Testis (tissue), 3 donors: Measurements from ENCODE around the gene BMP6. TPM values are rescaled to one million over a fixed set of nuclear protein-coding genes. Genes with fewer than 3 reads are reported as not detected.

Experiments used
- DNase-seq: peaks from one replicate; pipeline ENCODE4 v3.0.0-alpha.2; 2019
- H3K27ac ChIP-seq, 2 donors: fragments of 200-600 bp; sonication (generic); one replicate each; pipeline ENCODE4 v1.5.1; 2019
- H3K27me3 ChIP-seq: fragments of 200-600 bp; sonication (generic); one replicate; pipeline ENCODE4 v1.5.1; 2019
- H3K36me3 ChIP-seq: fragments of 200-600 bp; sonication (generic); one replicate; pipeline ENCODE4 v1.5.1; 2017; ENCODE audit warnings: low read depth; ENCODE audit errors: missing control alignments
- H3K4me1 ChIP-seq: fragments of 200-600 bp; sonication (generic); one replicate; pipeline ENCODE4 v1.5.1; 2019
- H3K4me3 ChIP-seq, 2 donors: fragments of 200-600 bp; sonication (generic); one replicate each; pipeline ENCODE4 v1.5.1; 2017 to 2019
- H3K9me3 ChIP-seq: fragments of 200-600 bp; sonication (generic); one replicate; pipeline ENCODE4 v1.5.1; 2017
- POLR2A ChIP-seq: fragments of 450-650 bp; IDR thresholded peaks from one replicate; pipeline ENCODE4 v1.6.1; 2017; ENCODE audit warnings: antibody characterized with exemption, mild to moderate bottlenecking, moderate library complexity
- WGBS, 2 donors: methylation state at CpG; one replicate each; pipeline ENCODE4 v1.1.5; 2018; 5-methylcytosine and 5-hydroxymethylcytosine counted together
- intact Hi-C: fragments of 100-400 bp; cut with DNase I; formaldehyde crosslinking; loops from one replicate; pipeline ENCODE4 v1.15.1; 2023; ENCODE audit warnings: low total_unique reads
- polyA plus RNA-seq: library from polyadenylated mRNA; stranded (reverse); fragments of 350-450 nt; fragmentation: Illumina TruSeq; extraction: RNeasy Lipid Tissue Mini Kit (QIAGEN cat#74804); gene quantifications from one replicate; pipeline ENCODE4 v1.2.3, GENCODE V29; 2014; ENCODE audit warnings: low read depth, low replicate concordance; ENCODE audit not compliant: insufficient read depth
- total RNA-seq, 2 donors: library from RNA; depleted of rRNA; stranded (reverse); fragments of >200 nt; gene quantifications; one replicate each; pipeline ENCODE4 v1.2.3, GENCODE V29; 2016
- TF ChIP-seq, protein P1 (sequence below), 3 experiments: fragments of 450-650 bp in 2 of 3; fragments of 200-600 bp in 1 of 3; sonication (generic) in 1 of 3; IDR thresholded peaks; one replicate each; pipeline ENCODE4 v1.5.1; 2016 to 2019; ENCODE audit warnings: antibody characterized with exemption in 3 of 3, mild to moderate bottlenecking in 2 of 3, moderate library complexity in 1 of 3

BMP6 gene
- total and polyA plus RNA-seq, 3 donors from 2014 or later = 6.2 to 13.6 (median 11.4) TPM

DNA sequence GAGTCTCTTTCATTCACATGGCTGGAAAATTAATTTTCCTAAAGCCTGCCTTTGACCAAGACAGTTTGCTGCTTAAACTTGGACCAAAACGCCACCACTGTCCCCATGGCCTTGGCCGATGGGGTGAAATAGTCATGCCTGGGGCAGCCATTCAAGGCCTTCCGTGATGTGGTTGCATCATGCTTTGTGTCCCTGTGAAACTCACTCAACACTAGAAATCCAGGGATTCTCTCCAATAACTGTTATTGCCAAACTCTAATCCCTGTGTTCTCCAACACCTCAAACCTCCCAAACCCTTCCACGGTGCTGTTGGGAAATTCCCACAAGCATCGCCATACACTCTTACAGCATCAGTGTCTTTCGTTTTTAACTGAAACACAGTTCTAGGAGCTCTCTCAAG is 186.1 kb downstream of the BMP6 start:
- Histone ChIP-seq H3K4me3 (no peak overlapping the region), H3K4me1 (peaks cover 11% of the 10 kb centered on the region), H3K36me3 (no peaks in the 10 kb centered on the region), H3K27ac (no peak overlapping the region), H3K9me3 (no peaks in the 10 kb centered on the region), H3K27me3 (no peaks in the 10 kb centered on the region)
- intact Hi-C loops = no loop called here
- 61 to 69% methylated on average over 6 of the region's 6 CpGs for WGBS, 2 donors
- DNase-seq = no peak
- TF ChIP-seq, protein P1, sequence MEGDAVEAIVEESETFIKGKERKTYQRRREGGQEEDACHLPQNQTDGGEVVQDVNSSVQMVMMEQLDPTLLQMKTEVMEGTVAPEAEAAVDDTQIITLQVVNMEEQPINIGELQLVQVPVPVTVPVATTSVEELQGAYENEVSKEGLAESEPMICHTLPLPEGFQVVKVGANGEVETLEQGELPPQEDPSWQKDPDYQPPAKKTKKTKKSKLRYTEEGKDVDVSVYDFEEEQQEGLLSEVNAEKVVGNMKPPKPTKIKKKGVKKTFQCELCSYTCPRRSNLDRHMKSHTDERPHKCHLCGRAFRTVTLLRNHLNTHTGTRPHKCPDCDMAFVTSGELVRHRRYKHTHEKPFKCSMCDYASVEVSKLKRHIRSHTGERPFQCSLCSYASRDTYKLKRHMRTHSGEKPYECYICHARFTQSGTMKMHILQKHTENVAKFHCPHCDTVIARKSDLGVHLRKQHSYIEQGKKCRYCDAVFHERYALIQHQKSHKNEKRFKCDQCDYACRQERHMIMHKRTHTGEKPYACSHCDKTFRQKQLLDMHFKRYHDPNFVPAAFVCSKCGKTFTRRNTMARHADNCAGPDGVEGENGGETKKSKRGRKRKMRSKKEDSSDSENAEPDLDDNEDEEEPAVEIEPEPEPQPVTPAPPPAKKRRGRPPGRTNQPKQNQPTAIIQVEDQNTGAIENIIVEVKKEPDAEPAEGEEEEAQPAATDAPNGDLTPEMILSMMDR (IDR thresholded peaks at IDR 0.05) = no peak
- TF ChIP-seq POLR2A = no peak

GRCh38 chr6:7912736-7913517 is 187.0 kb downstream of the BMP6 start:
- intact Hi-C loops = no loop called here
- TF ChIP-seq, protein P1 (IDR thresholded peaks at IDR 0.05) = no peak
- TF ChIP-seq POLR2A = no peak
- 59 to 64% methylated on average over 8 of the region's 8 CpGs for WGBS, 2 donors
- no peaks in the 10 kb centered on the region for H3K27me3 ChIP-seq
- H3K4me1 ChIP-seq = peaks cover 11% of the 10 kb centered on the region
- no peaks in the 10 kb centered on the region for H3K36me3 ChIP-seq
- H3K9me3 ChIP-seq = no peaks in the 10 kb centered on the region
- H3K27ac ChIP-seq = no peak overlapping the region
- H3K4me3 ChIP-seq = no peak overlapping the region
- no peak for DNase-seq

GRCh38 chr6:7914311-7914710 is 188.4 kb downstream of the BMP6 start:
- DNase-seq = no peak
- Histone ChIP-seq H3K27ac (no peak overlapping the region), H3K27me3 (no peaks in the 10 kb centered on the region), H3K9me3 (no peaks in the 10 kb centered on the region), H3K4me1 (peaks cover 3% of the 10 kb centered on the region), H3K36me3 (no peaks in the 10 kb centered on the region), H3K4me3 (no peak overlapping the region)
- intact Hi-C loops = no loop called here
- 67% methylated on average over 5 of the region's 5 CpGs for WGBS, 2 donors
- TF ChIP-seq POLR2A = no peak
- TF ChIP-seq, protein P1 (IDR thresholded peaks at IDR 0.05) = no peak

GRCh38 chr6:7914991-7915789 is 189.3 kb downstream of the BMP6 start:
- Histone ChIP-seq H3K27me3 (no peaks in the 10 kb centered on the region), H3K4me3 (no peak overlapping the region), H3K4me1 (no peaks in the 10 kb centered on the region), H3K27ac (no peak overlapping the region), H3K36me3 (no peaks in the 10 kb centered on the region), H3K9me3 (no peaks in the 10 kb centered on the region)
- intact Hi-C loops = no loop called here
- DNase-seq = no peak
- WGBS, 2 donors = 85 to 87% methylated on average over 11 of the region's 11 CpGs
- TF ChIP-seq, protein P1 (IDR thresholded peaks at IDR 0.05) = no peak
- TF ChIP-seq POLR2A = no peak
